Bronchial epithelial cell (primary cell): Measurements from ENCODE around the gene ENTREP3. TPM values are rescaled to one million over a fixed set of nuclear protein-coding genes. Genes with fewer than 3 reads are reported as not detected.
A peak's percentile ranks its signal among the peaks of the same experiment; 100 is the strongest.

ENCODE experiments used
- DNase-seq: peaks from one replicate; pipeline ENCODE4 v3.0.0-alpha.2; 2010; ENCODE audit warnings: low read depth
- FAIRE-seq: peaks from 2 replicates; lab custom pipeline; 2011; peaks lifted over from hg19 to GRCh38; lab: Jason Lieb, UNC
- H3K27me3 ChIP-seq: 2 replicates; pipeline ENCODE4 v1.5.1; 2011; ENCODE audit warnings: low read length; ENCODE audit not compliant: control insufficient read depth, insufficient read depth
- H3K36me3 ChIP-seq: 2 replicates; pipeline ENCODE4 v1.5.1; 2011; ENCODE audit warnings: low read length; ENCODE audit not compliant: control insufficient read depth, insufficient read depth
- H3K4me3 ChIP-seq: 2 replicates; pipeline ENCODE4 v1.5.1; 2011; ENCODE audit warnings: mild to moderate bottlenecking, low read depth, low read length, control low read depth
- total RNA-seq: library from RNA; depleted of rRNA; stranded (reverse); fragments of >200 nt; gene quantifications from 2 replicates; pipeline ENCODE4 v1.2.1, GENCODE V29; 2014
- TF ChIP-seq, protein P1 (sequence below): IDR thresholded peaks from 2 replicates; pipeline ENCODE4 v1.5.1; 2011; ENCODE audit warnings: mild to moderate bottlenecking, moderate library complexity, low read length, control low read depth, inconsistent platforms; ENCODE audit not compliant: insufficient read depth, severe bottlenecking

Gene ENTREP3
- total RNA-seq, 1 donor from 2014 or later: 3.7 TPM

DNA sequence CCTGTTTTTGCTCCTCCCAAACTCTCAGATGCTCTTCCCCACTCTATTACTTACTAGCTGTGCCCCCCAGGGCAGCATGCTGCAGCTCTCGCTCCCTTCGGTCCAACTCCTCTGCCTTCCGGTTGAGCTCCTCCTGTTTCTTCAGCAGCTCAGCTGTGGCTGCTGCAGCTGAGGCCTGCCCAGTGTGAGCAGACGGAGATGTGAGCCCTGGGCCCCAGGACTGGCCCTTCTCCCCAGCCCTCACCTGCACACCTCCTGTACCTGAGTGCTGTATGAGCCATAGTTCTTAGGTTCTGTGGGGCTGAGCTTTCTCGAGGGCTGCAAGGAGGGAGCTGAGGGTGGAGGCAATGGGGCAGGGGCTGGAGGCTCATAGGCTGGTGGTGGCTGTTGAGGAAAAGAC lies 5.0 kb upstream of the ENTREP3 start:
- no peaks in the 10 kb centered on the region for H3K27me3 ChIP-seq
- H3K4me3 ChIP-seq: no peak overlapping the region
- FAIRE-seq (no peak), DNase-seq (no peak)
- TF ChIP-seq, protein P1, sequence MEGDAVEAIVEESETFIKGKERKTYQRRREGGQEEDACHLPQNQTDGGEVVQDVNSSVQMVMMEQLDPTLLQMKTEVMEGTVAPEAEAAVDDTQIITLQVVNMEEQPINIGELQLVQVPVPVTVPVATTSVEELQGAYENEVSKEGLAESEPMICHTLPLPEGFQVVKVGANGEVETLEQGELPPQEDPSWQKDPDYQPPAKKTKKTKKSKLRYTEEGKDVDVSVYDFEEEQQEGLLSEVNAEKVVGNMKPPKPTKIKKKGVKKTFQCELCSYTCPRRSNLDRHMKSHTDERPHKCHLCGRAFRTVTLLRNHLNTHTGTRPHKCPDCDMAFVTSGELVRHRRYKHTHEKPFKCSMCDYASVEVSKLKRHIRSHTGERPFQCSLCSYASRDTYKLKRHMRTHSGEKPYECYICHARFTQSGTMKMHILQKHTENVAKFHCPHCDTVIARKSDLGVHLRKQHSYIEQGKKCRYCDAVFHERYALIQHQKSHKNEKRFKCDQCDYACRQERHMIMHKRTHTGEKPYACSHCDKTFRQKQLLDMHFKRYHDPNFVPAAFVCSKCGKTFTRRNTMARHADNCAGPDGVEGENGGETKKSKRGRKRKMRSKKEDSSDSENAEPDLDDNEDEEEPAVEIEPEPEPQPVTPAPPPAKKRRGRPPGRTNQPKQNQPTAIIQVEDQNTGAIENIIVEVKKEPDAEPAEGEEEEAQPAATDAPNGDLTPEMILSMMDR: no peak
- H3K36me3 ChIP-seq: peaks cover 18% of the 10 kb centered on the region

DNA sequence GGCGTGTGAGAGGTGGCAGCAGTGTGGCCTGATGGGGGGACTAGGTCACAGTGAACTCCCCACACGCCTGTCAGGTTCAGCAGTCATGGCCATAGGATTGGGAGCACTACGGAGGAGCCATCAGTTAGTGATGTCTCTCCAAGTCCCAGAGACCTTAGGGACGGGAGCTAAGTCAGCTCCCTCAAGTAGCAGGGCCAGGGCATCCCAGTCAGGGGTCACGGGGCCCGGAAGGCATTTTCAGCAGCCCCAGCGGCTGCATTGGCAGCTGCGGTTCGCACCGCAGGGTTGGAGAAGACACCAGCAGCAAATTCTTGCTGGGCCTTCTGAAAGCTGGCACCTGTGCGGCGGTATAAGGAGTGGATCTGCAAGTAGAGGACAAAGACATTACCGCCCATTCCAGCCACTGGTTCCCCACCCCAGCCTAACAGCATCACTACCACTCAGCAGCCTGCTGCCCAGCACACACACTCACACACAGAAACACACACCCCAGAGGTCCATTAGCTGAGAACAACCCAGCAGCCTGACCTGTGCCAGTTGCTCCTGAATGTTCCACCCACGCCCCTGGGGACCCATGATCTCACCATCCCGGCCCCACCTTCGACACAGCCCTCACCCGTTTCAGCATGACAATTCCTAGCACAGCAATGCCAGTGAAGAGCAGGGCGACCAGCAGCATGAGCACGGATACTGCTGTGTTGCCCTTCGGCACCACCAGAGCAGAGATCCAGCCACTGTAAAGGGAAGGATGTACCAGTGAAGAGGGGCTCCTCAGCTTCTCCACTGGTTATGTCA lies 972 bp upstream of the ENTREP3 start:
- no peak overlapping the region for H3K4me3 ChIP-seq

DNA sequence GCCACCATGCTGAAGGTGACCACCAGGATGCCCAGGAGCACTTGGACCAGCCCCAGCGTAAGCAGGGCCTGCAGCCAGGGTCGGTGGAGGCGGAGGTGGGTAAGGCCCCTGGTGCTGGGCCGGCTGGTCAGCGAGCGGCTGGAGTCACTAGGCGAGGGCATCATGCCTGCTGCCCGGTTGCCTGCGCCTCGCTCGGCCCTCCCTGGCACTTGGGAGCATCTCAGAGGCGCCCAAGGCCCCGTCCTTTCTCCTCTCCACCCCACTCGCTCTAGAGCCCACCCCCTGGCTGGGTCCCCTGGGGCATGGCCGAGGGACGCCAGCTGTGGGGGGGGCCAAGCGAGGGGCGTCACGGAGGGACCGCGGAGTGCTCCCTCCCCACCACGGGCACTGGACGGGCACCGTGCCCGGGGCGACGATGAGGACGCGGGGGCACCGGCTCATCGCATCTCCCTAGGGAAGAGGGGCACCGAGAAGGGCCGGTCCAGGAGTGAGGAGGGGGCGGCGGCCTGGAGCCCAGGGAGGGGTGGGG lies 505 bp downstream of the ENTREP3 start:
- peaks cover 4% of the 10 kb centered on the region for H3K36me3 ChIP-seq
- no peaks in the 10 kb centered on the region for H3K27me3 ChIP-seq
- no peak for FAIRE-seq
- no peak for DNase-seq
- H3K4me3 ChIP-seq: peak overlapping the region; percentile 82
- TF ChIP-seq, protein P1: no peak

More for the DNA sequence above, 972 bp upstream of the ENTREP3 start:
- no peaks in the 10 kb centered on the region for H3K27me3 ChIP-seq
- no peak for DNase-seq
- H3K36me3 ChIP-seq: peaks cover 8% of the 10 kb centered on the region
- TF ChIP-seq, protein P1: no peak
- FAIRE-seq: no peak

DNA sequence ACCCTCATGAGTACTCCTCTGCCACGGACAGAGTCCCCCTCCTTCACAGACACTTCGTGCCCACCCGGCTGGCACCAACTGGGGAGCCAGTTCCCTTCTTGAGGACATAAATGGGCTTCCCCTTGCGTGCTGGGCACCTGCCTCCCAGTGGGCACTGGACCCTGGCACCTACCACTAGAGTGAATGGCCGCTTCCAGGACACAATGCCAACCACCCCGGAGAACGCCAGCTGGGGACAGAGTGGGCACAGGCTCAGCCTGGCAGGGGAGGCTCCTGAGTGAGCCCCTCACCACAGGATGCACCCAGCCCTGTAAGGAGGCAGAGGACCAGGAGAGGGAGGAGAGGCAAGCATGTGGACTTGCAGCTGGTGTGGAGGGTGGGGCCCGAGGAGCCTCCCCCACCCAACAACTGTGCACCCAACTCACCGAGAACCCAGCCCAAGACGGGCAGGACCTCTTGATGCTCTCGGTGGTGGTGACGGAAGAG lies 1.0 kb downstream of the ENTREP3 start:
- Histone ChIP-seq H3K27me3 (no peaks in the 10 kb centered on the region), H3K36me3 (peaks cover 4% of the 10 kb centered on the region), H3K4me3 (peak overlapping the region; percentile 82)
- FAIRE-seq (no peak), DNase-seq (no peak)
- TF ChIP-seq, protein P1: no peak

DNA sequence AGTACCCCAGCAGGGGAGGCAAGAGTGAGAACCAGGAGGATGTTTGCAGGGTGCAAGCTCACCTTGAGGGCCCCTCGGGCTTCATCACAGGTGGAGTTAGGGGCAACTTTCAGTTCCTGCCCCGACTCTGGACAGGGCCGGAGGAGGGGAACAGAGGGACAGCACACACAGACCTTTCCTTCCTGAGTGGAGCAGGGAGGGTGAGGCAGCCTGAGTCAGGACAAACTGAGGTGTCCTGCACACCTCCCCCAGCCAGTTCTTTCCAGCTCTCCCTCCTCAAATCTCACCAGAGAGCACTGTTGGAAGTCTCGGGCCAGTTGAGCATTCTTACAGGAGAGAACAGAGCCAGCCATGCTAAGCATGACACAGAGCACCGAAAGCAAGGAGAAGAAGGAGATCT lies 1.5 kb downstream of the ENTREP3 start:
- no peak for FAIRE-seq
- TF ChIP-seq, protein P1: no peak
- H3K27me3 ChIP-seq: no peaks in the 10 kb centered on the region
- peak overlapping the region; percentile 82 for H3K4me3 ChIP-seq
- no peak for DNase-seq
- peaks cover 4% of the 10 kb centered on the region for H3K36me3 ChIP-seq
